Activated gamma-delta T cell treated with anti-CD3 and anti-CD28 coated beads, Interleukin-2, amount 50 U/mL, for 16 hours (primary cell): Measurements from ENCODE around the gene LLGL1.

Experiments
- DNase-seq: peaks from one replicate; pipeline ENCODE4 v3.0.0-alpha.2; 2020; ENCODE audit warnings: low read depth

The LLGL1 gene

GRCh38 chr17:18270046-18270931 lies 44.9 kb downstream of the LLGL1 start:
- DNase-seq, result no peak

GRCh38 chr17:18277076-18277475 lies 51.6 kb downstream of the LLGL1 start:
- no peak for DNase-seq

- no peak for DNase-seq
Measured at GRCh38 chr17:18278867-18279266, 53.4 kb downstream of the LLGL1 start.

- no peak for DNase-seq
Measured at GRCh38 chr17:18280249-18280648, 54.8 kb downstream of the LLGL1 start.

GRCh38 chr17:18280766-18281371 lies 55.4 kb downstream of the LLGL1 start:
- DNase-seq, result no peak

GRCh38 chr17:18281788-18282187 lies 56.4 kb downstream of the LLGL1 start:
- no peak for DNase-seq

GRCh38 chr17:18285296-18285695 lies 59.9 kb downstream of the LLGL1 start:
- DNase-seq, result no peak

- no peak for DNase-seq
Measured at GRCh38 chr17:18291718-18292540, 66.5 kb downstream of the LLGL1 start.
